ENCODE measurements around the gene HOXA10.

DNA sequence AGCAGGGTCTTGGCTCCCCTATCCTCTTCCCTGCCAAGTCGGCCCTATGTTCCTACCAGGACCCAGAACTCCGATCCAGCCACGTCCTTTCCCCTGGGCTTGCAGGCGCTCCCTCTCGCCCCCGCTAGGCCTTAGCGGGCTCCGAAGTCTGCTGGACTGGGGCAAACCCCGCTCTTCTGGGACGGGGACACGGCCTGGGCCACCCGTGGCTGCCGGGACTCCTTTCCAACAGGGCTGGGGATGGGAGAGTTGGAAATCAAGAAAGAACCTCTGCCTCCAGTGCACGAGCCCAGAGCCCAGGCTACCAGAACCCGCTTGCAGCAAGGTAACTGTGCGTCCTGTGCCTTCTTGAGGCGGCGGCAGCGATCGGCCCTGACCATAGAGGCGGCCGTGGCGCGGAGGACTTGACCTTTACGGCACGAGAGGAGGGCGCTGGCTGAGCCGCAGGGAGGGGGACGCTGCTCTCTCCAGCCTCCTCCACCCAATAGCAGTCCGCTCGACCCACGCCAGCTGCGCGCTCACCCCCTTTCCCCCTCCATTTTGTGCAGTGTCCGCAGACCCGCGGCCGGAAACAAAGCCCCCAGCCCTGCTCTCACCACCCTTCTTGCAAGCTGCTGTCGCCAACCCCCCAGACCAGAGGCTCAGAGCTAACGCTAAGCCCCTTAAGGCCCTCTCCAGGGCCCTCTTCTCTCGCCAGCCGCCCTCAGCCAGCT lies 17.9 kb upstream of the HOXA10 start:
- TF ChIP-seq, protein P1, sequence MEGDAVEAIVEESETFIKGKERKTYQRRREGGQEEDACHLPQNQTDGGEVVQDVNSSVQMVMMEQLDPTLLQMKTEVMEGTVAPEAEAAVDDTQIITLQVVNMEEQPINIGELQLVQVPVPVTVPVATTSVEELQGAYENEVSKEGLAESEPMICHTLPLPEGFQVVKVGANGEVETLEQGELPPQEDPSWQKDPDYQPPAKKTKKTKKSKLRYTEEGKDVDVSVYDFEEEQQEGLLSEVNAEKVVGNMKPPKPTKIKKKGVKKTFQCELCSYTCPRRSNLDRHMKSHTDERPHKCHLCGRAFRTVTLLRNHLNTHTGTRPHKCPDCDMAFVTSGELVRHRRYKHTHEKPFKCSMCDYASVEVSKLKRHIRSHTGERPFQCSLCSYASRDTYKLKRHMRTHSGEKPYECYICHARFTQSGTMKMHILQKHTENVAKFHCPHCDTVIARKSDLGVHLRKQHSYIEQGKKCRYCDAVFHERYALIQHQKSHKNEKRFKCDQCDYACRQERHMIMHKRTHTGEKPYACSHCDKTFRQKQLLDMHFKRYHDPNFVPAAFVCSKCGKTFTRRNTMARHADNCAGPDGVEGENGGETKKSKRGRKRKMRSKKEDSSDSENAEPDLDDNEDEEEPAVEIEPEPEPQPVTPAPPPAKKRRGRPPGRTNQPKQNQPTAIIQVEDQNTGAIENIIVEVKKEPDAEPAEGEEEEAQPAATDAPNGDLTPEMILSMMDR (IDR thresholded peaks at IDR 0.05) = no peak
- TF ChIP-seq POLR2AphosphoS5 (IDR thresholded peaks at IDR 0.05) = no peak
- no peak for TF ChIP-seq POLR2A (IDR thresholded peaks at IDR 0.05)
- TF ChIP-seq EP300 (IDR thresholded peaks at IDR 0.05) = no peak

All from stomach (tissue), 4 donors.